SK-N-SH treated with all-trans-retinoic acid at 6 μM for 48 hours (cell line): ENCODE measurements around the gene LIMCH1.

Experiments
- BACH2 ChIP-seq: fragments of 250-450 bp; sonication (Bioruptor Pico); IDR thresholded peaks from 2 replicates; pipeline ENCODE4 v1.9.0; 2021; ENCODE audit warnings: mild to moderate bottlenecking, borderline replicate concordance
- ESRRG ChIP-seq: fragments of 250-450 bp; sonication (Bioruptor Pico); IDR thresholded peaks from 2 replicates; pipeline ENCODE4 v1.6.1; 2021; ENCODE audit warnings: mild to moderate bottlenecking
- OSR1 ChIP-seq: fragments of 250-450 bp; sonication (Bioruptor Pico); IDR thresholded peaks from 2 replicates; pipeline ENCODE4 v1.8.0; 2022; ENCODE audit warnings: moderate library complexity, mild to moderate bottlenecking, inconsistent platforms
- PPARA ChIP-seq: fragments of 250-450 bp; sonication (Bioruptor Pico); IDR thresholded peaks from 2 replicates; pipeline ENCODE4 v1.5.0; 2020; ENCODE audit warnings: mild to moderate bottlenecking, borderline replicate concordance
- RARB ChIP-seq: fragments of 250-450 bp; sonication (Bioruptor Pico); IDR thresholded peaks from 2 replicates; pipeline ENCODE4 v1.8.0; 2021; ENCODE audit warnings: mild to moderate bottlenecking, moderate library complexity
- ZFP30 ChIP-seq: fragments of 450-650 bp; formaldehyde crosslinking; IDR thresholded peaks from 2 replicates; pipeline ENCODE4 v1.5.0; 2022; ENCODE audit warnings: mild to moderate bottlenecking, moderate library complexity
- ZNF565 ChIP-seq: fragments of 450-650 bp; formaldehyde crosslinking; conservative IDR thresholded peaks from 2 replicates; pipeline ENCODE4 v1.5.0; 2020; ENCODE audit warnings: low read depth, mild to moderate bottlenecking, moderate library complexity
- TF ChIP-seq, protein P1 (sequence below): fragments of 250-450 bp; sonication (Bioruptor Pico); IDR thresholded peaks from 2 replicates; pipeline ENCODE4 v1.8.0; 2020; ENCODE audit warnings: mild to moderate bottlenecking, moderate library complexity, borderline replicate concordance
- TF ChIP-seq, protein P2 (sequence below): fragments of 250-450 bp; sonication (Bioruptor Pico); IDR thresholded peaks from 2 replicates; pipeline ENCODE4 v1.5.1; 2020; ENCODE audit warnings: low read depth, mild to moderate bottlenecking, moderate library complexity

DNA sequence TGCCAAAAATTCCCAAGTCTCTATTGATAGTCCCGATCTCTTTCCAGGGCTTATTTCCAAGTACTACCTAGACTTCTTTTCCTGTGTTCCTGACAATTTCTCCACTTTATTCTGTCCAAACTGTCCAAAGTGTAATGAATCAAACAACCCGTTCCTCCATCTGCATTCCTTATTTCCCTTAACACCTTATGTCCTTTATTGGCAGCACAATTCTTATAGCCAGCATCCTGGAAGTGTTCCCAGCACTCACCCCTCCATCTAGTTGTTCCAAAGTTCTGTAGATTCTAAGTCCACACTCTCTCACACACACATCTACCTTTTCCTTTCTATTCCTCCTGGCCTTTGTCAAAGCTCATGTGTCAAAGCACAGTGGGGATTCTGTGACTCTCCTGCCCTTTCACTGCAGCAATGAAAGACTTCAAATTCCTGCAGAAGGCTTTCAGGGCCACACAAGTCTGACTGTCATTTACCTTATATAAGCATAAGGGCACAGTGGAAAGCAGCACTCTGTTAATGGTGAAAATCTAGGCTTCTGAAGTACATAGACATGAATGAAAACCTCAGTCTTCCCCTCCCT is 22.1 kb downstream of the LIMCH1 start:
- TF ChIP-seq OSR1 (CRISPR knock-in tag), result no peak
- TF ChIP-seq PPARA (CRISPR knock-in tag), result no peak
- TF ChIP-seq ZFP30 (CRISPR knock-in tag), result no peak
- TF ChIP-seq, protein P1, sequence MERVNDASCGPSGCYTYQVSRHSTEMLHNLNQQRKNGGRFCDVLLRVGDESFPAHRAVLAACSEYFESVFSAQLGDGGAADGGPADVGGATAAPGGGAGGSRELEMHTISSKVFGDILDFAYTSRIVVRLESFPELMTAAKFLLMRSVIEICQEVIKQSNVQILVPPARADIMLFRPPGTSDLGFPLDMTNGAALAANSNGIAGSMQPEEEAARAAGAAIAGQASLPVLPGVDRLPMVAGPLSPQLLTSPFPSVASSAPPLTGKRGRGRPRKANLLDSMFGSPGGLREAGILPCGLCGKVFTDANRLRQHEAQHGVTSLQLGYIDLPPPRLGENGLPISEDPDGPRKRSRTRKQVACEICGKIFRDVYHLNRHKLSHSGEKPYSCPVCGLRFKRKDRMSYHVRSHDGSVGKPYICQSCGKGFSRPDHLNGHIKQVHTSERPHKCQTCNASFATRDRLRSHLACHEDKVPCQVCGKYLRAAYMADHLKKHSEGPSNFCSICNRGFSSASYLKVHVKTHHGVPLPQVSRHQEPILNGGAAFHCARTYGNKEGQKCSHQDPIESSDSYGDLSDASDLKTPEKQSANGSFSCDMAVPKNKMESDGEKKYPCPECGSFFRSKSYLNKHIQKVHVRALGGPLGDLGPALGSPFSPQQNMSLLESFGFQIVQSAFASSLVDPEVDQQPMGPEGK (CRISPR knock-in tag), result no peak
- no peak for TF ChIP-seq RARB (CRISPR knock-in tag)
- TF ChIP-seq ESRRG (CRISPR knock-in tag), result no peak
- TF ChIP-seq, protein P2, sequence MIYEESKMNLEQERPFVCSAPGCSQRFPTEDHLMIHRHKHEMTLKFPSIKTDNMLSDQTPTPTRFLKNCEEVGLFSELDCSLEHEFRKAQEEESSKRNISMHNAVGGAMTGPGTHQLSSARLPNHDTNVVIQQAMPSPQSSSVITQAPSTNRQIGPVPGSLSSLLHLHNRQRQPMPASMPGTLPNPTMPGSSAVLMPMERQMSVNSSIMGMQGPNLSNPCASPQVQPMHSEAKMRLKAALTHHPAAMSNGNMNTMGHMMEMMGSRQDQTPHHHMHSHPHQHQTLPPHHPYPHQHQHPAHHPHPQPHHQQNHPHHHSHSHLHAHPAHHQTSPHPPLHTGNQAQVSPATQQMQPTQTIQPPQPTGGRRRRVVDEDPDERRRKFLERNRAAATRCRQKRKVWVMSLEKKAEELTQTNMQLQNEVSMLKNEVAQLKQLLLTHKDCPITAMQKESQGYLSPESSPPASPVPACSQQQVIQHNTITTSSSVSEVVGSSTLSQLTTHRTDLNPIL (CRISPR knock-in tag), result no peak
- TF ChIP-seq ZNF565 (CRISPR knock-in tag), result no peak
- no peak for TF ChIP-seq BACH2 (CRISPR knock-in tag)
